ENCODE data around the gene FAM76A.

DNA sequence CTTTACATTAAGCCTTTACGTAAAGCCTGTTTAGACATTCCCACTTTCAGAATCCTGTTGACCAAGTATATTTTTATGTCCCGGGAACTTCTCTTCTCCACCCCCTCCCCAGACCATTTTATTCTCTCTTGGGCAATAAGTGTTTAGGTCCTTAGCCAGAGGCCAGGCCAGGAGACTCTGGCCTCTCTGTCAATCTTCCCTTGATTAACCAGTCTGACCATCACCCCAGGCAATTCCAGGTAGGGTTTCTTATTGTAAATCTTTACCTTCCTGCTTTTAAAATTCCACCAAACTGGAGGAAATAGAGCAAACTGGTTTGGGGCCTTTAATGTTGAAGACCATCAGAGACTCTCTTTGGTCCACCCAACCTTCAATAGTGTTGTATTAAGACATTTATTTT is 41.6 kb upstream of the FAM76A start:
- TF ChIP-seq TOX (CRISPR knock-in tag; IDR thresholded peaks at IDR 0.05; ENCODE audit: borderline replicate concordance) (no peak), ZNF565 (CRISPR knock-in tag; conservative IDR thresholded peaks at IDR 0.05; ENCODE audit: low read depth) (no peak), ISL1 (CRISPR knock-in tag; IDR thresholded peaks at IDR 0.05) (no peak), ZFP3 (CRISPR knock-in tag; IDR thresholded peaks at IDR 0.05) (no peak), ARNTL (CRISPR knock-in tag; IDR thresholded peaks at IDR 0.05; ENCODE audit: borderline replicate concordance, low read depth) (no peak), ZFP30 (CRISPR knock-in tag; IDR thresholded peaks at IDR 0.05) (no peak), GLIS3 (CRISPR knock-in tag; IDR thresholded peaks at IDR 0.05) (no peak), SNAI2 (CRISPR knock-in tag; IDR thresholded peaks at IDR 0.05) (no peak)
- TF ChIP-seq, protein P1, sequence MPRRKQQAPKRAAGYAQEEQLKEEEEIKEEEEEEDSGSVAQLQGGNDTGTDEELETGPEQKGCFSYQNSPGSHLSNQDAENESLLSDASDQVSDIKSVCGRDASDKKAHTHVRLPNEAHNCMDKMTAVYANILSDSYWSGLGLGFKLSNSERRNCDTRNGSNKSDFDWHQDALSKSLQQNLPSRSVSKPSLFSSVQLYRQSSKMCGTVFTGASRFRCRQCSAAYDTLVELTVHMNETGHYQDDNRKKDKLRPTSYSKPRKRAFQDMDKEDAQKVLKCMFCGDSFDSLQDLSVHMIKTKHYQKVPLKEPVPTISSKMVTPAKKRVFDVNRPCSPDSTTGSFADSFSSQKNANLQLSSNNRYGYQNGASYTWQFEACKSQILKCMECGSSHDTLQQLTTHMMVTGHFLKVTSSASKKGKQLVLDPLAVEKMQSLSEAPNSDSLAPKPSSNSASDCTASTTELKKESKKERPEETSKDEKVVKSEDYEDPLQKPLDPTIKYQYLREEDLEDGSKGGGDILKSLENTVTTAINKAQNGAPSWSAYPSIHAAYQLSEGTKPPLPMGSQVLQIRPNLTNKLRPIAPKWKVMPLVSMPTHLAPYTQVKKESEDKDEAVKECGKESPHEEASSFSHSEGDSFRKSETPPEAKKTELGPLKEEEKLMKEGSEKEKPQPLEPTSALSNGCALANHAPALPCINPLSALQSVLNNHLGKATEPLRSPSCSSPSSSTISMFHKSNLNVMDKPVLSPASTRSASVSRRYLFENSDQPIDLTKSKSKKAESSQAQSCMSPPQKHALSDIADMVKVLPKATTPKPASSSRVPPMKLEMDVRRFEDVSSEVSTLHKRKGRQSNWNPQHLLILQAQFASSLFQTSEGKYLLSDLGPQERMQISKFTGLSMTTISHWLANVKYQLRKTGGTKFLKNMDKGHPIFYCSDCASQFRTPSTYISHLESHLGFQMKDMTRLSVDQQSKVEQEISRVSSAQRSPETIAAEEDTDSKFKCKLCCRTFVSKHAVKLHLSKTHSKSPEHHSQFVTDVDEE (CRISPR knock-in tag; IDR thresholded peaks at IDR 0.05), result no peak
- TF ChIP-seq, protein P2, sequence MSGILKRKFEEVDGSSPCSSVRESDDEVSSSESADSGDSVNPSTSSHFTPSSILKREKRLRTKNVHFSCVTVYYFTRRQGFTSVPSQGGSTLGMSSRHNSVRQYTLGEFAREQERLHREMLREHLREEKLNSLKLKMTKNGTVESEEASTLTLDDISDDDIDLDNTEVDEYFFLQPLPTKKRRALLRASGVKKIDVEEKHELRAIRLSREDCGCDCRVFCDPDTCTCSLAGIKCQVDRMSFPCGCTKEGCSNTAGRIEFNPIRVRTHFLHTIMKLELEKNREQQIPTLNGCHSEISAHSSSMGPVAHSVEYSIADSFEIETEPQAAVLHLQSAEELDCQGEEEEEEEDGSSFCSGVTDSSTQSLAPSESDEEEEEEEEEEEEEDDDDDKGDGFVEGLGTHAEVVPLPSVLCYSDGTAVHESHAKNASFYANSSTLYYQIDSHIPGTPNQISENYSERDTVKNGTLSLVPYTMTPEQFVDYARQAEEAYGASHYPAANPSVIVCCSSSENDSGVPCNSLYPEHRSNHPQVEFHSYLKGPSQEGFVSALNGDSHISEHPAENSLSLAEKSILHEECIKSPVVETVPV (CRISPR knock-in tag; IDR thresholded peaks at IDR 0.05), result no peak
- TF ChIP-seq, protein P3, sequence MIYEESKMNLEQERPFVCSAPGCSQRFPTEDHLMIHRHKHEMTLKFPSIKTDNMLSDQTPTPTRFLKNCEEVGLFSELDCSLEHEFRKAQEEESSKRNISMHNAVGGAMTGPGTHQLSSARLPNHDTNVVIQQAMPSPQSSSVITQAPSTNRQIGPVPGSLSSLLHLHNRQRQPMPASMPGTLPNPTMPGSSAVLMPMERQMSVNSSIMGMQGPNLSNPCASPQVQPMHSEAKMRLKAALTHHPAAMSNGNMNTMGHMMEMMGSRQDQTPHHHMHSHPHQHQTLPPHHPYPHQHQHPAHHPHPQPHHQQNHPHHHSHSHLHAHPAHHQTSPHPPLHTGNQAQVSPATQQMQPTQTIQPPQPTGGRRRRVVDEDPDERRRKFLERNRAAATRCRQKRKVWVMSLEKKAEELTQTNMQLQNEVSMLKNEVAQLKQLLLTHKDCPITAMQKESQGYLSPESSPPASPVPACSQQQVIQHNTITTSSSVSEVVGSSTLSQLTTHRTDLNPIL (CRISPR knock-in tag; IDR thresholded peaks at IDR 0.05; ENCODE audit: low read depth), result no peak
- TF ChIP-seq, protein P4, sequence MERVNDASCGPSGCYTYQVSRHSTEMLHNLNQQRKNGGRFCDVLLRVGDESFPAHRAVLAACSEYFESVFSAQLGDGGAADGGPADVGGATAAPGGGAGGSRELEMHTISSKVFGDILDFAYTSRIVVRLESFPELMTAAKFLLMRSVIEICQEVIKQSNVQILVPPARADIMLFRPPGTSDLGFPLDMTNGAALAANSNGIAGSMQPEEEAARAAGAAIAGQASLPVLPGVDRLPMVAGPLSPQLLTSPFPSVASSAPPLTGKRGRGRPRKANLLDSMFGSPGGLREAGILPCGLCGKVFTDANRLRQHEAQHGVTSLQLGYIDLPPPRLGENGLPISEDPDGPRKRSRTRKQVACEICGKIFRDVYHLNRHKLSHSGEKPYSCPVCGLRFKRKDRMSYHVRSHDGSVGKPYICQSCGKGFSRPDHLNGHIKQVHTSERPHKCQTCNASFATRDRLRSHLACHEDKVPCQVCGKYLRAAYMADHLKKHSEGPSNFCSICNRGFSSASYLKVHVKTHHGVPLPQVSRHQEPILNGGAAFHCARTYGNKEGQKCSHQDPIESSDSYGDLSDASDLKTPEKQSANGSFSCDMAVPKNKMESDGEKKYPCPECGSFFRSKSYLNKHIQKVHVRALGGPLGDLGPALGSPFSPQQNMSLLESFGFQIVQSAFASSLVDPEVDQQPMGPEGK (CRISPR knock-in tag; IDR thresholded peaks at IDR 0.05; ENCODE audit: borderline replicate concordance), result no peak
- TF ChIP-seq, protein P5, sequence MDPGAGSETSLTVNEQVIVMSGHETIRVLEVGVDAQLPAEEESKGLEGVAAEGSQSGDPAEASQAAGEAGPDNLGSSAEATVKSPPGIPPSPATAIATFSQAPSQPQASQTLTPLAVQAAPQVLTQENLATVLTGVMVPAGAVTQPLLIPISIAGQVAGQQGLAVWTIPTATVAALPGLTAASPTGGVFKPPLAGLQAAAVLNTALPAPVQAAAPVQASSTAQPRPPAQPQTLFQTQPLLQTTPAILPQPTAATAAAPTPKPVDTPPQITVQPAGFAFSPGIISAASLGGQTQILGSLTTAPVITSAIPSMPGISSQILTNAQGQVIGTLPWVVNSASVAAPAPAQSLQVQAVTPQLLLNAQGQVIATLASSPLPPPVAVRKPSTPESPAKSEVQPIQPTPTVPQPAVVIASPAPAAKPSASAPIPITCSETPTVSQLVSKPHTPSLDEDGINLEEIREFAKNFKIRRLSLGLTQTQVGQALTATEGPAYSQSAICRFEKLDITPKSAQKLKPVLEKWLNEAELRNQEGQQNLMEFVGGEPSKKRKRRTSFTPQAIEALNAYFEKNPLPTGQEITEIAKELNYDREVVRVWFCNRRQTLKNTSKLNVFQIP (CRISPR knock-in tag; IDR thresholded peaks at IDR 0.05; ENCODE audit: borderline replicate concordance, low read depth), result no peak
